ENCODE measurements around the gene FGF10.

DNA sequence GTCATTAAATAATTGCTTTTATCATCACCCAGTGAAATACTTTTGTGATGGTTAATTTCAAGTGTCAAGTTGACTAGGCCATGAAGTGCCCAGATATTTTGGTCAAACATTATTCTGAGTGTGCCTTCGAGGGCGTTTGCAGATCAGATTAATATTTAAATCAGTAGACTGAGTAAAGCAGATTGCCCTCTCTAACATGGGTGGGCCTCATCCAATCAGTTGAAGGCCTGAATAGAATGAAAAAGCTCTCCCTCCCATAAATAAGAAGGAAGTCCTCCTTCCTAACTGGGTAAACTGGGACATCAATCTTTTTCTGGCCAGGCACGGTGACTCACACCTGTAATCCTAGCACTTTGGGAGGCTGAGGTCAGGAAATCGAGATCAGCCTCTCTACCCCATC is 12.4 kb upstream of the FGF10 start:
- TF ChIP-seq, protein P1, sequence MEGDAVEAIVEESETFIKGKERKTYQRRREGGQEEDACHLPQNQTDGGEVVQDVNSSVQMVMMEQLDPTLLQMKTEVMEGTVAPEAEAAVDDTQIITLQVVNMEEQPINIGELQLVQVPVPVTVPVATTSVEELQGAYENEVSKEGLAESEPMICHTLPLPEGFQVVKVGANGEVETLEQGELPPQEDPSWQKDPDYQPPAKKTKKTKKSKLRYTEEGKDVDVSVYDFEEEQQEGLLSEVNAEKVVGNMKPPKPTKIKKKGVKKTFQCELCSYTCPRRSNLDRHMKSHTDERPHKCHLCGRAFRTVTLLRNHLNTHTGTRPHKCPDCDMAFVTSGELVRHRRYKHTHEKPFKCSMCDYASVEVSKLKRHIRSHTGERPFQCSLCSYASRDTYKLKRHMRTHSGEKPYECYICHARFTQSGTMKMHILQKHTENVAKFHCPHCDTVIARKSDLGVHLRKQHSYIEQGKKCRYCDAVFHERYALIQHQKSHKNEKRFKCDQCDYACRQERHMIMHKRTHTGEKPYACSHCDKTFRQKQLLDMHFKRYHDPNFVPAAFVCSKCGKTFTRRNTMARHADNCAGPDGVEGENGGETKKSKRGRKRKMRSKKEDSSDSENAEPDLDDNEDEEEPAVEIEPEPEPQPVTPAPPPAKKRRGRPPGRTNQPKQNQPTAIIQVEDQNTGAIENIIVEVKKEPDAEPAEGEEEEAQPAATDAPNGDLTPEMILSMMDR (IDR thresholded peaks at IDR 0.05) = no peak
- TF ChIP-seq POLR2A (IDR thresholded peaks at IDR 0.05) = no peak
